ENCODE measurements around the gene C3orf80.
"Not testable (repeated sequence)": the region's sequence is repeated elsewhere in the genome, so short reads cannot be mapped to it uniquely, and the experiment has no call there.

GRCh38 chr3:160240719-160241118 lies 15.5 kb downstream of the C3orf80 start:
- TF ChIP-seq, protein P1, sequence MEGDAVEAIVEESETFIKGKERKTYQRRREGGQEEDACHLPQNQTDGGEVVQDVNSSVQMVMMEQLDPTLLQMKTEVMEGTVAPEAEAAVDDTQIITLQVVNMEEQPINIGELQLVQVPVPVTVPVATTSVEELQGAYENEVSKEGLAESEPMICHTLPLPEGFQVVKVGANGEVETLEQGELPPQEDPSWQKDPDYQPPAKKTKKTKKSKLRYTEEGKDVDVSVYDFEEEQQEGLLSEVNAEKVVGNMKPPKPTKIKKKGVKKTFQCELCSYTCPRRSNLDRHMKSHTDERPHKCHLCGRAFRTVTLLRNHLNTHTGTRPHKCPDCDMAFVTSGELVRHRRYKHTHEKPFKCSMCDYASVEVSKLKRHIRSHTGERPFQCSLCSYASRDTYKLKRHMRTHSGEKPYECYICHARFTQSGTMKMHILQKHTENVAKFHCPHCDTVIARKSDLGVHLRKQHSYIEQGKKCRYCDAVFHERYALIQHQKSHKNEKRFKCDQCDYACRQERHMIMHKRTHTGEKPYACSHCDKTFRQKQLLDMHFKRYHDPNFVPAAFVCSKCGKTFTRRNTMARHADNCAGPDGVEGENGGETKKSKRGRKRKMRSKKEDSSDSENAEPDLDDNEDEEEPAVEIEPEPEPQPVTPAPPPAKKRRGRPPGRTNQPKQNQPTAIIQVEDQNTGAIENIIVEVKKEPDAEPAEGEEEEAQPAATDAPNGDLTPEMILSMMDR (conservative IDR thresholded peaks at IDR 0.05; ENCODE audit: low read depth, low read length), result not testable (repeated sequence)
- not testable (repeated sequence) for TF ChIP-seq EZH2 (IDR thresholded peaks at IDR 0.05; ENCODE audit: low read length, unreplicated experiment)
